AG04449 (cell line): ENCODE data around the gene ANKRD52.

Source experiments
- CTCF ChIA-PET: fragments of 350-600 bp; formaldehyde crosslinking; extraction: SDS; loops from one replicate; lab custom pipeline; 2021; ENCODE audit warnings: antibody characterized with exemption; lab: Yijun Ruan, JAX
- POLR2A ChIA-PET: fragments of 400-600, 350-600 bp; formaldehyde crosslinking; extraction: SDS; loops from one replicate; lab custom pipeline; 2020; ENCODE audit warnings: antibody characterized with exemption, inconsistent platforms; lab: Yijun Ruan, JAX
- DNase-seq: peaks from one replicate; pipeline ENCODE4 v3.0.0-alpha.2; 2010; ENCODE audit warnings: low read depth, low spot score
- H3K4me3 ChIP-seq: 2 replicates; pipeline ENCODE4 v1.5.1; 2011; ENCODE audit warnings: low read depth, mild to moderate bottlenecking, control low read depth, low read length
- CTCF ChIP-seq: IDR thresholded peaks from one replicate; pipeline ENCODE4 v1.5.1; 2011; ENCODE audit warnings: mild to moderate bottlenecking, moderate library complexity, low read length, control low read depth, inconsistent platforms; ENCODE audit not compliant: insufficient read depth; ENCODE audit errors: missing control alignments

ANKRD52 gene

GRCh38 chr12:56220611-56221231 is 37.5 kb downstream of the ANKRD52 start:
- DNase-seq, result peak; percentile 10

GRCh38 chr12:56219840-56220239 is 38.3 kb downstream of the ANKRD52 start:
- ChIA-PET POLR2A (interaction anchor here (0.8 to 3.1 kb wide), 3 partner anchors 9 to 22 kb away, joined by 4 to 49 read pairs (median 16); no protein-coding TSS in a partner anchor), CTCF (interaction anchor here (0.8 to 4.4 kb wide), 6 partner anchors 8 to 481 kb away, joined by 3 to 145 read pairs (median 49); partner anchors contain the start of genes SMARCC2 and ZC3H10)
- no peak for DNase-seq
- TF ChIP-seq CTCF, result no peak
- peak overlapping the region; percentile 42 for H3K4me3 ChIP-seq

More at GRCh38 chr12:56220611-56221231, 37.5 kb downstream of the ANKRD52 start:
- ChIA-PET POLR2A (interaction anchor here (0.6 to 3.2 kb wide), 14 partner anchors 8 to 102 kb away, joined by 3 to 49 read pairs (median 6); partner anchors contain the start of genes ANKRD52, CNPY2, MYL6 and SMARCC2), CTCF (interaction anchor here (0.8 to 4.4 kb wide), 10 partner anchors 9 to 482 kb away, joined by 3 to 145 read pairs (median 26); partner anchors contain the start of genes COQ10A, SMARCC2 and ZC3H10)
- peak overlapping the region; percentile 85 for H3K4me3 ChIP-seq
- no peak for TF ChIP-seq CTCF

DNA sequence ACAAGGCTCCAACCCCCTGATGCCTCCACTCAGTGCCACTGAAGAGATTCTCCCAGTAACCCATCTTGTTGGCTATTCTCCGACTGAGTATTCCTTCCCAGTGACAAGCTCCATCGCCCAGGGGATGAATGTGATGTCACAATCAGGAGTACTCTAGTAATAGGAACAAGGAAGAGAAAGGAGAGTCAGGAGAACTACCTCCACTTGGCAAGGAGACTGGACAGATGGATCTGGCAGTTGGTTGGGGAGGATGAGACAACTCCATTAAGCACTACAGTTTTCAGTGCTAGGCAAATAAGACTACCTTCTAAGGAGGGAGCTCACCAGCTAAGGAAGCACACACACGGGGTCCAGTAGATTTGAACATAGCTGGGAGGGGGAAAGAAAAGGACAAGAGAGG is 41.7 kb downstream of the ANKRD52 start:
- H3K4me3 ChIP-seq, result no peak overlapping the region
- ChIA-PET CTCF (interaction anchor here (0.6 to 1.8 kb wide), 7 partner anchors 9 to 82 kb away, joined by 3 to 13 read pairs (median 5); partner anchors contain the start of gene SMARCC2), POLR2A (interaction anchor here (0.5 to 1.0 kb wide), 2 partner anchors 13 to 28 kb away, joined by 3 read pairs; no protein-coding TSS in a partner anchor)
- TF ChIP-seq CTCF, result no peak
- no peak for DNase-seq

GRCh38 chr12:56213878-56214277 is 44.3 kb downstream of the ANKRD52 start:
- DNase-seq, result no peak
- H3K4me3 ChIP-seq, result no peak overlapping the region
- ChIA-PET CTCF (interaction anchor here (0.9 to 2.7 kb wide), 5 partner anchors 8 to 95 kb away, joined by 3 to 16 read pairs (median 5); partner anchors contain the start of gene SMARCC2), POLR2A (no interaction called here)
- no peak for TF ChIP-seq CTCF

- H3K4me3 ChIP-seq, result no peak overlapping the region
- TF ChIP-seq CTCF, result no peak
- ChIA-PET CTCF (interaction anchor here (0.8 to 3.2 kb wide), 5 partner anchors 10 to 252 kb away, joined by 3 to 18 read pairs (median 3); partner anchors contain the start of genes ANKRD52 and RNF41), POLR2A (no interaction called here)
- DNase-seq, result no peak
These were observed 45.8 kb downstream of the ANKRD52 start for GRCh38 chr12:56212361-56212760.

GRCh38 chr12:56208006-56208405 is 50.2 kb downstream of the ANKRD52 start:
- H3K4me3 ChIP-seq, result no peak overlapping the region
- CTCF ChIA-PET, result interaction anchor here (1.0 to 6.6 kb wide), 9 partner anchors 8 to 256 kb away, joined by 3 to 74 read pairs (median 16); partner anchors contain the start of genes ANKRD52, RNF41 and SMARCC2
- TF ChIP-seq CTCF, result no peak
- DNase-seq, result no peak
- POLR2A ChIA-PET, result interaction anchor here (1.7 to 2.6 kb wide), 2 partner anchors 11 to 13 kb away, joined by 4 to 16 read pairs; partner anchors contain the start of gene RNF41
